ENCODE measurements around the gene GRPEL2.

- TF ChIP-seq CTCF (IDR thresholded peaks at IDR 0.05) (no peak), POLR2A (IDR thresholded peaks at IDR 0.05) (peak in 1 of 2 donors; percentile 35)
Measured at GRCh38 chr5:149320791-149321330, 24.4 kb upstream of the GRPEL2 start.
